KMS-11 (cell line): ENCODE measurements around the gene TIMM21.

Experiments
- H2AFZ ChIP-seq: fragments of 200-600 bp; sonication (generic); 2 replicates; pipeline ENCODE4 v1.6.1; 2016; ENCODE audit warnings: antibody characterized with exemption, mixed run types, low read depth
- H3K27ac ChIP-seq: fragments of 200-600 bp; sonication (generic); 2 replicates; pipeline ENCODE4 v1.6.1; 2016; ENCODE audit warnings: mild to moderate bottlenecking, mixed run types
- H3K27me3 ChIP-seq: fragments of 200-600 bp; sonication (generic); 2 replicates; pipeline ENCODE4 v1.6.1; 2017; ENCODE audit warnings: mild to moderate bottlenecking, low read depth, mixed run types, moderate library complexity; ENCODE audit not compliant: insufficient read depth
- H3K36me3 ChIP-seq: fragments of 200-600 bp; sonication (generic); 2 replicates; pipeline ENCODE4 v1.6.1; 2017; ENCODE audit warnings: mild to moderate bottlenecking, mixed run types; ENCODE audit not compliant: insufficient read depth
- H3K4me1 ChIP-seq: fragments of 200-600 bp; sonication (generic); 2 replicates; pipeline ENCODE4 v1.6.1; 2016; ENCODE audit warnings: mild to moderate bottlenecking, low read depth, mixed run types; ENCODE audit not compliant: poor library complexity, severe bottlenecking
- H3K4me2 ChIP-seq: fragments of 200-600 bp; sonication (generic); 2 replicates; pipeline ENCODE4 v1.7.0; 2016; ENCODE audit warnings: mild to moderate bottlenecking, mixed run types
- H3K4me3 ChIP-seq: fragments of 200-600 bp; sonication (generic); IDR thresholded peaks from 2 replicates; pipeline ENCODE4 v1.6.1; 2017; ENCODE audit warnings: low read depth, low read length, mixed read lengths; ENCODE audit not compliant: insufficient read depth
- H3K79me2 ChIP-seq: fragments of 200-600 bp; sonication (generic); 2 replicates; pipeline ENCODE4 v1.6.1; 2016; ENCODE audit warnings: low read depth, mixed run types; ENCODE audit not compliant: insufficient read depth
- H3K9ac ChIP-seq: fragments of 200-600 bp; sonication (generic); 2 replicates; pipeline ENCODE4 v1.6.1; 2016; ENCODE audit warnings: mild to moderate bottlenecking, mixed run types
- H4K20me1 ChIP-seq: fragments of 200-600 bp; sonication (generic); 2 replicates; pipeline ENCODE4 v1.6.1; 2016; ENCODE audit warnings: mild to moderate bottlenecking, mixed run types; ENCODE audit not compliant: insufficient read depth
- TF ChIP-seq, protein P1 (sequence below): fragments of 200-600 bp; sonication (generic); conservative IDR thresholded peaks from 2 replicates; pipeline ENCODE4 v1.6.1; 2017; ENCODE audit warnings: low read depth, mild to moderate bottlenecking, antibody characterized with exemption, low read length, moderate library complexity, mixed read lengths

The TIMM21 gene

DNA sequence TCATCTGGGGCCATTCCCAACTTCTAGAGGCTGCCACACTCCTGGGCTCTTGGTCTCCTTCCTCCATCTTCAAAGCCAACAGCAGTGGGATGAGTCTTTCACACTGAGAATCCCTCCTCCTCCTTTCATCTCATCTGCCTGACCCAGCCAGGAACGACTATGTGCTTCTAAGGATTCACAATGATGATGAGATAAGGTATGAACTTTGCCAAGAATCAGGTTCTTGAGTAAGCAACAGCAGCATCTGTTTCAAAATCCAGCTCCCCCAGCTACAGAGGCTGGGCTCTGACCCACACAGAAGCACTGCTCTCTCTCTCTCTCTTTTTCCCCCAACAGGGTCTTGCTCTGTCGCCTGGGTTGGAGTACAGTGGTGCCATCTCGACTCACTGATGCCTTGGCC is 46.4 kb downstream of the TIMM21 start:
- H2AFZ ChIP-seq: no peak overlapping the region
- TF ChIP-seq, protein P1, sequence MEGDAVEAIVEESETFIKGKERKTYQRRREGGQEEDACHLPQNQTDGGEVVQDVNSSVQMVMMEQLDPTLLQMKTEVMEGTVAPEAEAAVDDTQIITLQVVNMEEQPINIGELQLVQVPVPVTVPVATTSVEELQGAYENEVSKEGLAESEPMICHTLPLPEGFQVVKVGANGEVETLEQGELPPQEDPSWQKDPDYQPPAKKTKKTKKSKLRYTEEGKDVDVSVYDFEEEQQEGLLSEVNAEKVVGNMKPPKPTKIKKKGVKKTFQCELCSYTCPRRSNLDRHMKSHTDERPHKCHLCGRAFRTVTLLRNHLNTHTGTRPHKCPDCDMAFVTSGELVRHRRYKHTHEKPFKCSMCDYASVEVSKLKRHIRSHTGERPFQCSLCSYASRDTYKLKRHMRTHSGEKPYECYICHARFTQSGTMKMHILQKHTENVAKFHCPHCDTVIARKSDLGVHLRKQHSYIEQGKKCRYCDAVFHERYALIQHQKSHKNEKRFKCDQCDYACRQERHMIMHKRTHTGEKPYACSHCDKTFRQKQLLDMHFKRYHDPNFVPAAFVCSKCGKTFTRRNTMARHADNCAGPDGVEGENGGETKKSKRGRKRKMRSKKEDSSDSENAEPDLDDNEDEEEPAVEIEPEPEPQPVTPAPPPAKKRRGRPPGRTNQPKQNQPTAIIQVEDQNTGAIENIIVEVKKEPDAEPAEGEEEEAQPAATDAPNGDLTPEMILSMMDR: no peak
- H3K27ac ChIP-seq: no peak overlapping the region
- no peak overlapping the region for H3K4me2 ChIP-seq
- H3K27me3 ChIP-seq: no peaks in the 10 kb centered on the region
- H3K36me3 ChIP-seq: no peaks in the 10 kb centered on the region
- no peak overlapping the region for H3K9ac ChIP-seq
- peaks cover 3% of the 10 kb centered on the region for H3K4me1 ChIP-seq
- no peaks in the 10 kb centered on the region for H3K79me2 ChIP-seq
- H3K4me3 ChIP-seq: no peak overlapping the region
- H4K20me1 ChIP-seq: no peaks in the 10 kb centered on the region

DNA sequence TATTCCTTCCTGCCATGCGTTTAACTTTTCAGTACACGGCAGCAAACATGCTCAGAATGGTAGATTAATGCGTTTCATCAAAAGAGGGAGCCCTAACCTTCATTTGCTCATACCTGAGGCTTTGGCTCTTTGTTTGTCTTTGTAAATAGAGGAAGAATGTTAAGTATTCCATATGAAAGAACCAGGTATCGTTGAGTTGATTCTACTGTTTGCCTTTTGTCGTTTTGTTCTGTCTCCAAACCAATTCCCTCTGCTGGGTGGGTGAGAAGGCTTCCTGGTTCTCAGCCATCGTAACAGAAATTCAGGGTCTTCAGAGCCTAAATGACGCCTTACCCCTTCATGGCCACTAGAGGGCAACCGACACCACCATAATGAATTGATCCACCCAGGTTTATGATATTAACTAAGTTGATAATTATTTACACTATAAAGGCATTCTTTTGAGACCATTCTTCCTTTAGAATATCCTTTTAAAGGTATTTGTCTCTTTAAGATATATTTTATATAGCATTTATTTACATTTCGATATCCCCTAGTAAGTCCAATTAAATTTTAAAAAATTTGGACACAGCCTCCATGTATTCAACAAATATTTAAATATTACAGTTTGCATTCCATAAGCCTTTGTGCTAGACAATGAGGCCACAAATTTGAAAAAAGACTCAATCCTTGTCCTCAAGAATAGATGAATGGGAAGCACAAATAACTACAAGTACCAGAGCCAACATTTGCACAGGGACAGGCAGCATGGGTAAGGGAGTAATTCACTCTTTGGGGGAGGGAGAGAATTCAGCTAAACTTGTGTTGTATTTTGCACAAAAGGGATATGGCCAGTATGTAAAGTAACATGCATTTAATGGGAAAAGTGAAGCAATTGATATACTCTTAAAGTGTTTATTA is 48.1 kb downstream of the TIMM21 start:
- H2AFZ ChIP-seq: peak overlapping the region; percentile 93
- no peaks in the 10 kb centered on the region for H3K79me2 ChIP-seq
- TF ChIP-seq, protein P1: peak; percentile 100
- H3K4me2 ChIP-seq: peak overlapping the region; percentile 85
- H3K27ac ChIP-seq: peak overlapping the region; percentile 27
- no peaks in the 10 kb centered on the region for H3K36me3 ChIP-seq
- no peak overlapping the region for H3K4me3 ChIP-seq
- peaks cover 3% of the 10 kb centered on the region for H3K4me1 ChIP-seq
- H3K9ac ChIP-seq: no peak overlapping the region; the same call in 1 of the 2 replicates
- H3K27me3 ChIP-seq: no peaks in the 10 kb centered on the region
- H4K20me1 ChIP-seq: no peaks in the 10 kb centered on the region

DNA sequence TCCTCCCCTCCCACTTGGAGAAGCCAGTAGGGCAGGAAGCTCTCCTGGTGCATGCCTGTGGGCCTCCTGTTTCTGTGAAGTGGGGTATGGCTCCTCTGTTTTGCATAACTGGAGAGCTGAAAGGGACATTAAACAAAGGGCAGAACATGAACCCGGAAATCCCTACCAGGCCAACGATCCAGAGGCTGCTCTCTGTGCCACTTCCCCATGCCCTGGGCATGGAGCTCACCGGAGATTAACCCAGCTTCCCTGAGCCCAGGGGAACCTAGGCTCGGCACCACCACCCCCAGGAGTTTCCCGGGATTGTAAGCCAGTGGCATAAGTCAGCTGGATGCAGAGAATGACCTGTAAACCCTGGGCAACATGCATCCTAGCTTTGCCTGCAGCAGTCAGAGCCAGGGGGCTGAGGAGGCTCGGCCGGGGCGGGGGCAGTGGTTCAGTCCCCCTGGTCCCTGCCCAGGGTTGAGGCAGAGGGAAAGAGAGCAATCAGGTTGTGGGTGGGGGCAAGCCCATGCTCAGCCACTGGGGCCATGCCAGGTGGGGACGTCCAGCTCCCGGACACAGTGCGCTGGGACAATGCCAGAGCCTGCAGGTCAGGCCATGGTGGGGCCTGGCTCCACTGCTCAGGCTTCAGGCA is 49.5 kb downstream of the TIMM21 start:
- Histone ChIP-seq H4K20me1 (no peaks in the 10 kb centered on the region), H3K4me1 (peaks cover 3% of the 10 kb centered on the region), H3K4me3 (no peak overlapping the region), H3K4me2 (no peak overlapping the region), H2AFZ (no peak overlapping the region), H3K27me3 (no peaks in the 10 kb centered on the region), H3K79me2 (no peaks in the 10 kb centered on the region), H3K27ac (no peak overlapping the region), H3K9ac (no peak overlapping the region), H3K36me3 (no peaks in the 10 kb centered on the region)
- TF ChIP-seq, protein P1: no peak

DNA sequence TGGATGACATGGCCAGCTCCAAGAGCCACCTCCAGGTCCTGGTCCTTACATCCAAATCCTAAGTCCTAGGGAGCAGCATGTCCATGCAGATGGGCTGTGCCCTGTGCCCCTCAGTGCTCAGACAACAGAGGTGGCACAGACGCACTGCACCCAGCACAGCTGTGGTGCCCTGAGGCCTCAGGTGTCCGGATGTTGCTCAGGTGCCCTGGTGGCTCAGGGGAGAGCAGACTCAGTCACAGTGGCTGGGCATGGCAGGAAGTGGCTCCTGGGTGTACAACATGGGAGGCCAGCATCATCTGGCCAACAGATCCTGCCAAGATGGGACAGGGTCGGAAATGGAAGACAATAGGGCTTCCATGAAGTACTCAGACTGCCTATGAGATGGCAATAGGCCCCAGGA is 50.1 kb downstream of the TIMM21 start:
- Histone ChIP-seq H2AFZ (no peak overlapping the region), H3K27ac (no peak overlapping the region), H3K4me2 (no peak overlapping the region), H3K36me3 (no peaks in the 10 kb centered on the region), H3K79me2 (no peaks in the 10 kb centered on the region), H4K20me1 (no peaks in the 10 kb centered on the region), H3K9ac (no peak overlapping the region), H3K4me1 (peaks cover 3% of the 10 kb centered on the region), H3K4me3 (no peak overlapping the region), H3K27me3 (no peaks in the 10 kb centered on the region)
- TF ChIP-seq, protein P1: no peak
